Natural killer cell (primary cell): ENCODE measurements around the gene MCTP1. TPM values are rescaled to one million over a fixed set of nuclear protein-coding genes. Genes with fewer than 3 reads are reported as not detected.
"Not testable (repeated sequence)": the region's sequence is repeated elsewhere in the genome, so short reads cannot be mapped to it uniquely, and the experiment has no call there.

ENCODE experiments used
- ATAC-seq, 3 donors: fragments of 150-1000 bp in 2 of 3; fragments of 200-7000 bp in 1 of 3; cut with Tn5 transposase; 1 replicate in 1 of 3; 2 replicates in 2 of 3; pipeline ENCODE4 v1.10.0; 2021; ENCODE audit warnings: mild to moderate bottlenecking in 2 of 3, moderate library complexity in 2 of 3
- DNase-seq, 2 donors: peaks; one replicate each; pipeline versions ENCODE4 v3.0.0 to v3.0.0-alpha.2; 2013 to 2021; ENCODE audit warnings: mixed read lengths in 1 of 2
- H3K27ac ChIP-seq: one replicate; pipeline ENCODE4 v1.5.1; 2013; ENCODE audit warnings: mild to moderate bottlenecking, low read length
- H3K27me3 ChIP-seq: one replicate; pipeline ENCODE4 v1.6.1; 2013; ENCODE audit warnings: low read length; ENCODE audit not compliant: control insufficient read depth, insufficient read depth
- H3K36me3 ChIP-seq: one replicate; pipeline ENCODE4 v1.6.1; 2013; ENCODE audit warnings: low read length; ENCODE audit not compliant: control insufficient read depth, insufficient read depth
- H3K4me1 ChIP-seq: one replicate; pipeline ENCODE4 v1.6.1; 2013; ENCODE audit warnings: low read length; ENCODE audit not compliant: control insufficient read depth, insufficient read depth
- H3K4me3 ChIP-seq: one replicate; pipeline ENCODE4 v1.5.1; 2013; ENCODE audit warnings: low read length
- H3K9me3 ChIP-seq: one replicate; pipeline ENCODE4 v1.6.1; 2013; ENCODE audit warnings: low read length; ENCODE audit not compliant: control insufficient read depth, insufficient read depth
- H3K27ac Mint-ChIP-seq, 2 donors: one replicate each; pipeline ENCODE4 v1.8.0; 2022; ENCODE audit warnings: mild to moderate bottlenecking in 2 of 2, mixed read lengths in 2 of 2, moderate library complexity in 1 of 2
- H3K27me3 Mint-ChIP-seq, 2 donors: one replicate each; pipeline ENCODE4 v1.8.0; 2022; ENCODE audit warnings: low read depth in 2 of 2, mixed read lengths in 2 of 2
- H3K36me3 Mint-ChIP-seq: one replicate; pipeline ENCODE4 v1.8.0; 2022; ENCODE audit warnings: mixed read lengths
- H3K4me1 Mint-ChIP-seq, 2 donors: one replicate each; pipeline ENCODE4 v1.8.0; 2022; ENCODE audit warnings: mixed read lengths in 2 of 2
- H3K4me3 Mint-ChIP-seq: one replicate; pipeline ENCODE4 v1.8.0; 2022; ENCODE audit warnings: mild to moderate bottlenecking, moderate library complexity, mixed read lengths
- H3K9me3 Mint-ChIP-seq, 2 donors: one replicate each; pipeline ENCODE4 v1.8.0; 2022; ENCODE audit warnings: mixed read lengths in 2 of 2
- CTCF ChIP-seq: fragments of 200-600 bp; IDR thresholded peaks from one replicate; pipeline ENCODE4 v1.8.0; 2022; ENCODE audit warnings: antibody characterized with exemption
- WGBS: methylation state at CpG from one replicate; pipeline ENCODE4 v1.1.7; 2013; ENCODE audit warnings: missing lambda C conversion rate; ENCODE audit not compliant: insufficient coverage; 5-methylcytosine and 5-hydroxymethylcytosine counted together
- intact Hi-C: fragments of 100-400 bp; cut with micrococcal nuclease; formaldehyde crosslinking; loops from one replicate; pipeline ENCODE4 v1.14.2; 2022
- total RNA-seq, 4 donors: library from RNA; stranded (reverse); fragments of 120-200 nt in 1 of 4; gene quantifications; one replicate each; pipeline versions ENCODE4 v1.2.3 to v1.2.4, GENCODE V29; 2013 to 2022

The MCTP1 gene
- total RNA-seq, 3 donors from 2014 or later (not counting 1 experiment from before 2014, with no cell fraction given) = 4.7 to 15.1 (median 9.8) TPM

GRCh38 chr5:94832685-94833084, 452.2 kb downstream of the MCTP1 start:
- Histone ChIP-seq H3K4me3 (no peak overlapping the region), H3K27ac (no peak overlapping the region), H3K36me3 (no peaks in the 10 kb centered on the region), H3K9me3 (no peaks in the 10 kb centered on the region), H3K4me1 (no peaks in the 10 kb centered on the region), H3K27me3 (no peaks in the 10 kb centered on the region)
- peaks cover 4% of the 10 kb centered on the region in 2 donors for H3K27me3 Mint-ChIP-seq
- no peak for TF ChIP-seq CTCF
- no peaks in the 10 kb centered on the region for H3K36me3 Mint-ChIP-seq
- H3K9me3 Mint-ChIP-seq = no peaks in the 10 kb centered on the region
- intact Hi-C loops = no loop called here
- H3K27ac Mint-ChIP-seq = no peak overlapping the region
- H3K4me3 Mint-ChIP-seq = no peak overlapping the region
- DNase-seq (no peak), ATAC-seq (peak in 1 of 3 donors; percentile 35)
- 57% methylated on average over 4 of the region's 4 CpGs for WGBS
- H3K4me1 Mint-ChIP-seq = peaks cover 0 to 4% of the 10 kb centered on the region in 2 donors

GRCh38 chr5:94830520-94830919, 454.4 kb downstream of the MCTP1 start:
- no peak overlapping the region for H3K4me3 Mint-ChIP-seq
- no peak overlapping the region for H3K27ac Mint-ChIP-seq
- no peaks in the 10 kb centered on the region for H3K9me3 ChIP-seq
- H3K27ac ChIP-seq = no peak overlapping the region
- TF ChIP-seq CTCF = no peak
- no peaks in the 10 kb centered on the region for H3K4me1 ChIP-seq
- no peaks in the 10 kb centered on the region for H3K36me3 Mint-ChIP-seq
- no peaks in the 10 kb centered on the region for H3K36me3 ChIP-seq
- DNase-seq (no peak), ATAC-seq (no peak)
- peaks cover 0 to 4% of the 10 kb centered on the region in 2 donors for H3K4me1 Mint-ChIP-seq
- no peaks in the 10 kb centered on the region for H3K9me3 Mint-ChIP-seq
- peaks cover 11 to 14% of the 10 kb centered on the region in 2 donors for H3K27me3 Mint-ChIP-seq
- H3K4me3 ChIP-seq = no peak overlapping the region
- H3K27me3 ChIP-seq = no peaks in the 10 kb centered on the region
- 50% methylated on average over 2 of the region's 2 CpGs for WGBS
- intact Hi-C loops = no loop called here

GRCh38 chr5:94828222-94828621, 456.7 kb downstream of the MCTP1 start:
- intact Hi-C loops, H3K4me3 Mint-ChIP-seq, H3K36me3 ChIP-seq, H3K9me3 ChIP-seq, H3K9me3 Mint-ChIP-seq, H3K4me1 Mint-ChIP-seq, H3K4me3 ChIP-seq, H3K27me3 ChIP-seq, ATAC-seq, DNase-seq, H3K4me1 ChIP-seq, H3K36me3 Mint-ChIP-seq, H3K27ac ChIP-seq, H3K27ac Mint-ChIP-seq: not testable (repeated sequence)
- WGBS = 87% methylated on average over 5 of the region's 5 CpGs
- H3K27me3 Mint-ChIP-seq = peaks cover 11 to 14% of the 10 kb centered on the region in 2 donors

- no peak overlapping the region for H3K4me3 Mint-ChIP-seq
- H3K4me1 Mint-ChIP-seq = peaks cover 0 to 4% of the 10 kb centered on the region in 2 donors
- no peak overlapping the region for H3K27ac ChIP-seq
- WGBS = 89% methylated on average over 3 of the region's 3 CpGs
- TF ChIP-seq CTCF = no peak
- DNase-seq = no peak
- H3K4me1 ChIP-seq = no peaks in the 10 kb centered on the region
- H3K9me3 ChIP-seq = no peaks in the 10 kb centered on the region
- H3K27me3 Mint-ChIP-seq = peaks cover 0 to 4% of the 10 kb centered on the region in 2 donors
- H3K27me3 ChIP-seq = no peaks in the 10 kb centered on the region
- no peak for ATAC-seq
- no peak overlapping the region for H3K27ac Mint-ChIP-seq
- H3K36me3 Mint-ChIP-seq = no peaks in the 10 kb centered on the region
- H3K9me3 Mint-ChIP-seq = no peaks in the 10 kb centered on the region
- H3K4me3 ChIP-seq = no peak overlapping the region
- H3K36me3 ChIP-seq = no peaks in the 10 kb centered on the region
- intact Hi-C loops = no loop called here
Measured at GRCh38 chr5:94820488-94820887, 464.4 kb downstream of the MCTP1 start.
